ENCODE results near the gene ARL15. TPM values are rescaled to one million over a fixed set of nuclear protein-coding genes. Genes with fewer than 3 reads are reported as not detected.

Gene ARL15
- total RNA-seq, 4 donors from 2014 or later = 10.6 to 24.0 (median 18.9) TPM

- H3K4me3 ChIP-seq = no peak overlapping the region
- TF ChIP-seq, protein P1, sequence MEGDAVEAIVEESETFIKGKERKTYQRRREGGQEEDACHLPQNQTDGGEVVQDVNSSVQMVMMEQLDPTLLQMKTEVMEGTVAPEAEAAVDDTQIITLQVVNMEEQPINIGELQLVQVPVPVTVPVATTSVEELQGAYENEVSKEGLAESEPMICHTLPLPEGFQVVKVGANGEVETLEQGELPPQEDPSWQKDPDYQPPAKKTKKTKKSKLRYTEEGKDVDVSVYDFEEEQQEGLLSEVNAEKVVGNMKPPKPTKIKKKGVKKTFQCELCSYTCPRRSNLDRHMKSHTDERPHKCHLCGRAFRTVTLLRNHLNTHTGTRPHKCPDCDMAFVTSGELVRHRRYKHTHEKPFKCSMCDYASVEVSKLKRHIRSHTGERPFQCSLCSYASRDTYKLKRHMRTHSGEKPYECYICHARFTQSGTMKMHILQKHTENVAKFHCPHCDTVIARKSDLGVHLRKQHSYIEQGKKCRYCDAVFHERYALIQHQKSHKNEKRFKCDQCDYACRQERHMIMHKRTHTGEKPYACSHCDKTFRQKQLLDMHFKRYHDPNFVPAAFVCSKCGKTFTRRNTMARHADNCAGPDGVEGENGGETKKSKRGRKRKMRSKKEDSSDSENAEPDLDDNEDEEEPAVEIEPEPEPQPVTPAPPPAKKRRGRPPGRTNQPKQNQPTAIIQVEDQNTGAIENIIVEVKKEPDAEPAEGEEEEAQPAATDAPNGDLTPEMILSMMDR (IDR thresholded peaks at IDR 0.05) = no peak
- no peak for TF ChIP-seq POLR2A (IDR thresholded peaks at IDR 0.05)
- TF ChIP-seq EP300 (IDR thresholded peaks at IDR 0.05) = no peak
- TF ChIP-seq POLR2AphosphoS5 (IDR thresholded peaks at IDR 0.05) = no peak
- peaks cover 0 to 10% (median 0%) of the 10 kb centered on the region in 3 donors for H3K9me3 ChIP-seq
- no peak overlapping the region for H3K27ac ChIP-seq
- ATAC-seq = no peak
- H3K4me1 ChIP-seq = no peaks in the 10 kb centered on the region
- H3K27me3 ChIP-seq = no peaks in the 10 kb centered on the region
- H3K36me3 ChIP-seq = no peaks in the 10 kb centered on the region
- 54 to 56% methylated on average over 4 of the region's 4 CpGs for WGBS, 2 donors (ENCODE audit: low coverage in 1 of 2)
Measured at GRCh38 chr5:53834500-53834899, 475.9 kb downstream of the ARL15 start.

Small RNAs within 50 kb of the gene (small RNA-seq; reads per million reads assigned to genes)
- gene AC008873.1 = 0 reads per million in 4 donors
- gene MIR4459 = 0 reads per million in 4 donors
- gene MIR581 = 0 reads per million in 4 donors
- gene RNU6-272P = 0 reads per million in 4 donors

Other genes with a start within 250 kb of the ARL15 start
- gene HSPB3, start 145.1 kb upstream of the ARL15 start, total RNA-seq = 10 to 100 TPM in 2 of 4 donors, 1 to 10 TPM in 2; 5.9 to 90.6 (median 32.1) TPM
- gene SNX18, start 207.2 kb upstream of the ARL15 start, total RNA-seq = 10 to 100 TPM; 34.9 to 65.7 (median 49.2) TPM